Thyroid gland (tissue), 4 donors: ENCODE results near the gene WDFY1. TPM values are rescaled to one million over a fixed set of nuclear protein-coding genes. Genes with fewer than 3 reads are reported as not detected.

Source experiments
- DNase-seq, 2 donors: peaks; one replicate each; pipeline ENCODE4 v3.0.0-alpha.2; 2019
- H3K27ac ChIP-seq, 3 donors: fragments of 200-600 bp; sonication (generic); 1 replicate in 2 of 3; 2 replicates in 1 of 3; pipeline ENCODE4 v1.5.1; 2016 to 2019; ENCODE audit warnings: mild to moderate bottlenecking in 1 of 3, moderate library complexity in 1 of 3
- H3K27me3 ChIP-seq: fragments of 200-600 bp; sonication (generic); one replicate; pipeline ENCODE4 v1.5.1; 2019
- H3K36me3 ChIP-seq, 2 donors: fragments of 200-600 bp; sonication (generic); one replicate each; pipeline ENCODE4 v1.5.1; 2016 to 2019
- H3K4me1 ChIP-seq, 2 donors: fragments of 200-600 bp; sonication (generic); one replicate each; pipeline ENCODE4 v1.5.1; 2017 to 2019
- H3K4me3 ChIP-seq, 3 donors: fragments of 200-600 bp; sonication (generic); replicated peaks in 1 of 3; 1 replicate in 2 of 3; 2 replicates in 1 of 3; pipeline ENCODE4 v1.5.1; 2016; ENCODE audit warnings: mild to moderate bottlenecking in 1 of 3
- H3K9me3 ChIP-seq: fragments of 200-600 bp; sonication (generic); one replicate; pipeline ENCODE4 v1.5.1; 2017
- POLR2A ChIP-seq, 2 donors: fragments of 450-650 bp; IDR thresholded peaks; one replicate each; pipeline ENCODE4 v1.6.1; 2017; ENCODE audit warnings: antibody characterized with exemption in 2 of 2, mild to moderate bottlenecking in 2 of 2, moderate library complexity in 1 of 2
- WGBS, 2 donors: methylation state at CpG; one replicate each; pipeline ENCODE4 v1.1.5; 2017; 5-methylcytosine and 5-hydroxymethylcytosine counted together
- intact Hi-C: fragments of 100-400 bp; cut with DNase I; formaldehyde crosslinking; loops from one replicate; pipeline ENCODE4 v1.15.1; 2023
- total RNA-seq, 4 donors: library from RNA; depleted of rRNA; stranded (reverse); fragments of >200 nt; gene quantifications; one replicate each; pipeline ENCODE4 v1.2.3, GENCODE V29; 2016
- TF ChIP-seq, protein P1 (sequence below), 6 experiments: fragments of 200-600 bp in 3 of 6; fragments of 450-650 bp in 3 of 6; sonication (generic) in 3 of 6; IDR thresholded peaks; one replicate each; pipeline ENCODE4 v1.5.1; 2016 to 2019; ENCODE audit warnings: antibody characterized with exemption in 6 of 6, mild to moderate bottlenecking in 2 of 6, inconsistent platforms in 1 of 6, moderate library complexity in 1 of 6

Gene WDFY1
- total RNA-seq, 4 donors from 2014 or later, result 49.4 to 87.7 (median 59.6) TPM

DNA sequence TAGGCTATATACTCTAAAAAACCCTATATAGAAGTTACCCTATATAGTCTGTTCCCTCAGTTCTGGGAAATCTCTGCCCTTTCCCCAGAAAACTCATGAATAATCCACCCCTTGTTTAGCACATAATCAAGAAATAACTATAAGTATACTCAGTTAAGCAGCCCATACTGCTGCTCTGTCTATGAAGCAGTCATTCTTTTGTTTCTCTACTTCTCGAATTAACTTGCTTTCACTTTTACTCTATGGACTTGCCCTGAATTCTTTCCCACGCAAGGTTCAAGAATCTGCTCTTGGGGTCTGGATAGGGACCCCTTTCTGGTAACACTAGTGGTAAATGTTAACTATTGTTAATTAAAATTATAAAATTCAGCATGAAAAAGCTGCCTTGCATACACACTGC is 90.4 kb downstream of the WDFY1 start:
- Histone ChIP-seq H3K27ac (no peak overlapping the region), H3K4me3 (no peak overlapping the region), H3K27me3 (no peaks in the 10 kb centered on the region), H3K4me1 (no peaks in the 10 kb centered on the region), H3K36me3 (no peaks in the 10 kb centered on the region), H3K9me3 (no peaks in the 10 kb centered on the region)
- no peak for DNase-seq
- WGBS, 2 donors, result 87 to 94% methylated on average over 2 of the region's 2 CpGs
- TF ChIP-seq, protein P1, sequence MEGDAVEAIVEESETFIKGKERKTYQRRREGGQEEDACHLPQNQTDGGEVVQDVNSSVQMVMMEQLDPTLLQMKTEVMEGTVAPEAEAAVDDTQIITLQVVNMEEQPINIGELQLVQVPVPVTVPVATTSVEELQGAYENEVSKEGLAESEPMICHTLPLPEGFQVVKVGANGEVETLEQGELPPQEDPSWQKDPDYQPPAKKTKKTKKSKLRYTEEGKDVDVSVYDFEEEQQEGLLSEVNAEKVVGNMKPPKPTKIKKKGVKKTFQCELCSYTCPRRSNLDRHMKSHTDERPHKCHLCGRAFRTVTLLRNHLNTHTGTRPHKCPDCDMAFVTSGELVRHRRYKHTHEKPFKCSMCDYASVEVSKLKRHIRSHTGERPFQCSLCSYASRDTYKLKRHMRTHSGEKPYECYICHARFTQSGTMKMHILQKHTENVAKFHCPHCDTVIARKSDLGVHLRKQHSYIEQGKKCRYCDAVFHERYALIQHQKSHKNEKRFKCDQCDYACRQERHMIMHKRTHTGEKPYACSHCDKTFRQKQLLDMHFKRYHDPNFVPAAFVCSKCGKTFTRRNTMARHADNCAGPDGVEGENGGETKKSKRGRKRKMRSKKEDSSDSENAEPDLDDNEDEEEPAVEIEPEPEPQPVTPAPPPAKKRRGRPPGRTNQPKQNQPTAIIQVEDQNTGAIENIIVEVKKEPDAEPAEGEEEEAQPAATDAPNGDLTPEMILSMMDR (IDR thresholded peaks at IDR 0.05), result no peak
- no peak for TF ChIP-seq POLR2A (IDR thresholded peaks at IDR 0.05)
- intact Hi-C loops, result no loop called here

DNA sequence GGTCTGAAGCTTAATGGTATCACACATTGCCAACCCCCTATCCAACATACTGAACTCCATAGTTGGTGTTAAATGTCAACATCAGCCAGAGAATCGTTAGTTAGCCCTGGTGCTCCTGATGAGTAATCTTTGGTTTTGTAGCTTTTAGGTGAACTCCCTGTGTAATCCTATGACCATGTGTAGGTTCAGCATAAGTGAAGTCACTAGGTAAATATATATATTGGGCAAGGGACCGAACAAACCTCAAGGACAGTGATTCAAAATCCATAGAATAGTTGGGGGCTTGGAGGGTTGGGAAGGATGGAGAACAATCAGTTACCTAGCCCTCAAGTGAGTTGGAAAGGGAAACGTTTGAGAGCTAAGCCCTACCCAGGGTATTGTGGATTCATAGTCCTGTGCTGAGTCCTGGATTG is 91.7 kb downstream of the WDFY1 start:
- H3K4me3 ChIP-seq, result no peak overlapping the region
- no peaks in the 10 kb centered on the region for H3K36me3 ChIP-seq

DNA sequence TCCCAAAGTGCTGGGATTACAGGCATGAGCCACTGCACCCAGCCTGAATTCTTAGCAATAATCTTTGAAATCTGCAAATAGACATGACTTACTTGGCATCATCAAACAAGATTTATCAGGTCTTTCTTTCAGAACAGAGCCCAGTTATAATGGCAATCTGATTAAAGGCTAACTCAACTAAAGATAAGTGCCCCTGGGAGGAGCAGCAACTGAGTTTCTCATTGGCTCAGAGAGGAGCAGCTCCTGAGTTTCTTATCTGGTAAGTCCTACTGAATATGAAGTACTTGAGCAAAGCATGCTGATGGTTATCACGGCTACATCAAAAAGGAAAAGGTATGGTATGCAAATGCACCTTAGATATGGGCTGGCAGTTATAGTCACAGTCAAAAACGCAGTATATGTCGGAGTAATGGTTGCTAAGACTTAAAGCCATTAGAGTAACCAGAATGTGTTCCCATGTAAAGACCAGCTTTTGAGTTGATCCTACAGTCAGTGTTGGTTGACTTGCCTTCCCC is 92.8 kb downstream of the WDFY1 start:
- no peaks in the 10 kb centered on the region for H3K27me3 ChIP-seq
- no peak overlapping the region for H3K4me3 ChIP-seq
- no peak overlapping the region for H3K27ac ChIP-seq
- intact Hi-C loops, result no loop called here
- no peaks in the 10 kb centered on the region for H3K36me3 ChIP-seq
- TF ChIP-seq POLR2A (IDR thresholded peaks at IDR 0.05), result no peak
- TF ChIP-seq, protein P1 (IDR thresholded peaks at IDR 0.05), result no peak
- no peaks in the 10 kb centered on the region for H3K4me1 ChIP-seq
- H3K9me3 ChIP-seq, result no peaks in the 10 kb centered on the region
- 92 to 94% methylated on average over 3 of the region's 3 CpGs for WGBS, 2 donors
- no peak for DNase-seq

More for the DNA sequence above, 91.7 kb downstream of the WDFY1 start:
- Histone ChIP-seq H3K27me3 (no peaks in the 10 kb centered on the region), H3K9me3 (no peaks in the 10 kb centered on the region), H3K4me1 (no peaks in the 10 kb centered on the region), H3K27ac (no peak overlapping the region)
- DNase-seq, result no peak
- 86% methylated on average over 3 of the region's 3 CpGs for WGBS, 2 donors
- no peak for TF ChIP-seq POLR2A (IDR thresholded peaks at IDR 0.05)
- intact Hi-C loops, result no loop called here

DNA sequence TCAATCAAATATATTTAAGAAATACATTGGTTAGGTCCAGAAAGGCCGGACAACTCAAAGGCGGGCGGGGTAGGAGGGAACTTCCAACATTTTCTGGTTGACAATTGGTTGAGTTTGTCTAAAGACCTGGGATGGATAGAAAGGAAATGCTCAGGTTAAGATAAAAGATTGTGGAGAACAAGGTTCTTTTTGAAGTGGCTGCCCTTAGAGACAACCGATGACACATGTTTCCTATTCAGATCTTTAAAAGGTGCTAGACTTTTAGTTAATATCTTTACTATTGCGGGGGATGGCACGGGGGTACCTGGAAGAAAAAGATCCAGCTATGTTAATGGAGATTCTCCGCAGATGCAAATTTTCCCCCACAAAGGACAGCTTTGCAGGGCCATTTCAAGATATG is 97.7 kb downstream of the WDFY1 start:
- WGBS, 2 donors, result 94 to 95% methylated on average over 7 of the region's 7 CpGs
- DNase-seq, result no peak
- intact Hi-C loops, result no loop called here

DNA sequence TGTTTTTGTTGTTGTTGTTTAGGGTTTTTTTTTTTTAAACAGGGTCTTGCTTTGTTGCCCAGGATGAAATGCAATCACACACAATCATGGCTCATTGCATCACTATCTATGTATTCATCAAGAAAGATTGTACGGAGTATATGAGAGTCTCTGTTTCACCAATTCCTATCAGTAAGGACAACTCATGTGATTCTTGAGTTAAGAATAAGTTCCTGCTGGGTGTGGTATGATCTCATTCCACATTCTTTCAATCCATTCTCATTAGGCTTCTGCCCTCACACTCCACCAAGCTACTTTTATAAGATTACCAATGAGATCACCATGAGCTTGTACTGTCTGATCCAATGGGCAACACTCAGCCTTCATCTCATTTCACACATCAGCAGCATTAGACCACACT is 98.6 kb downstream of the WDFY1 start:
- H3K27ac ChIP-seq, result no peak overlapping the region
- no peak for DNase-seq
- intact Hi-C loops, result no loop called here
- 88 to 100% methylated on average over 1 of the region's 1 CpG for WGBS, 2 donors
- no peaks in the 10 kb centered on the region for H3K9me3 ChIP-seq
- H3K27me3 ChIP-seq, result no peaks in the 10 kb centered on the region
- H3K4me3 ChIP-seq, result no peak overlapping the region
- no peaks in the 10 kb centered on the region for H3K36me3 ChIP-seq
- TF ChIP-seq POLR2A (IDR thresholded peaks at IDR 0.05), result no peak
- TF ChIP-seq, protein P1 (IDR thresholded peaks at IDR 0.05), result no peak
- no peaks in the 10 kb centered on the region for H3K4me1 ChIP-seq

More for the DNA sequence above, 97.7 kb downstream of the WDFY1 start:
- Histone ChIP-seq H3K9me3 (no peaks in the 10 kb centered on the region), H3K4me3 (no peak overlapping the region), H3K27ac (no peak overlapping the region), H3K4me1 (no peaks in the 10 kb centered on the region), H3K36me3 (no peaks in the 10 kb centered on the region), H3K27me3 (no peaks in the 10 kb centered on the region)
- TF ChIP-seq, protein P1 (IDR thresholded peaks at IDR 0.05), result no peak
- TF ChIP-seq POLR2A (IDR thresholded peaks at IDR 0.05), result no peak
